HG03469 (cell line): ENCODE measurements around the gene ACAP3.

ENCODE experiments used
- ATAC-seq: cut with Tn5 transposase; IDR thresholded peaks from one replicate; pipeline ENCODE4 v1.9.1; 2021; ENCODE audit warnings: mild to moderate bottlenecking, moderate library complexity, moderate number of reproducible peaks; ENCODE audit not compliant: unreplicated experiment

Gene ACAP3

GRCh38 chr1:1304331-1305299 lies 3.1 kb downstream of the ACAP3 start:
- ATAC-seq = no peak

- no peak for ATAC-seq
These were observed 4.0 kb downstream of the ACAP3 start for GRCh38 chr1:1303736-1304135.

- no peak for ATAC-seq
These were observed 4.7 kb downstream of the ACAP3 start for GRCh38 chr1:1302951-1303509.

GRCh38 chr1:1302006-1302430 lies 5.7 kb downstream of the ACAP3 start:
- ATAC-seq = no peak

GRCh38 chr1:1300352-1300739 lies 7.4 kb downstream of the ACAP3 start:
- no peak for ATAC-seq

GRCh38 chr1:1299686-1300351 lies 7.9 kb downstream of the ACAP3 start:
- ATAC-seq = no peak

DNA sequence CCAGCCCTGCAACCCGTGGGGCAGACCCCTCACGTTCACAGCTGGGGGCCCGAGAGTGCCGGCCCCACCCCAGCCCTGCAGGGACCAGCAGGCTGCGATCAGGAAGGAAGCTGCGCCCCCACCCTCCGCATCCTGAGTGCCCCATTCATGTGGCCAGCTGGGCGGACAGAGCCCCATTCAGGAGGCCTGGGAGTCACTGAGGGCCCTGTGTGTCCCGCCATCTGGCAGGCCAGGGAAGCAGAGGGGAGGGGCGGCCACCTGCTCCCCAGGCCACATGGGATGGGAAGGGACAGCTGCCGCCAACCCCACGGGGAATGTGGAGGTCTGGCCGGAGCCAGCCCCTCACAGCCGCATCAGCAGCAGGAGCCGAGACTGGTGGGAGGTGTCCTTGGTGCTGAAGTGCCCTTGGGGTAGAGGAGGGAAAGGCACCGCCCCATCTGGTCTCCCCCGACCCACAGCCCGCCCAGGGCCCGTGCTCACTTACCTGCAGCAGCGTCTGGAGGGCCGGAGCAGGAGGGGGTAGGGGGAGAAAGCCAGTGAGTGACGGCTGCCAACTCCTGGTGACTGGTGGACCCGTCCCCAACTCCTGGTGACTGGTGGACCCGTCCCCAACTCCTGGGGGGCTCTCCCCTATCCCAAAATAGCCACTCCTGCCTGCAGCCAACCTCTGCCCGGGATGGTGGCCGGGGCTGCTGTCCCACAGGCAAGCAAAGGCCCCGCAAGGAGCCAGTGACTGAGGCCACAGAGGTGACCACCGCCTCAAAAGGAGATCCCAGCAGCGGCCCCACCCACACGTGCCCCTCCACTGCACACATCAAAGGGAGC lies 8.7 kb downstream of the ACAP3 start:
- no peak for ATAC-seq

GRCh38 chr1:1297802-1298424 lies 9.8 kb downstream of the ACAP3 start:
- no peak for ATAC-seq

DNA sequence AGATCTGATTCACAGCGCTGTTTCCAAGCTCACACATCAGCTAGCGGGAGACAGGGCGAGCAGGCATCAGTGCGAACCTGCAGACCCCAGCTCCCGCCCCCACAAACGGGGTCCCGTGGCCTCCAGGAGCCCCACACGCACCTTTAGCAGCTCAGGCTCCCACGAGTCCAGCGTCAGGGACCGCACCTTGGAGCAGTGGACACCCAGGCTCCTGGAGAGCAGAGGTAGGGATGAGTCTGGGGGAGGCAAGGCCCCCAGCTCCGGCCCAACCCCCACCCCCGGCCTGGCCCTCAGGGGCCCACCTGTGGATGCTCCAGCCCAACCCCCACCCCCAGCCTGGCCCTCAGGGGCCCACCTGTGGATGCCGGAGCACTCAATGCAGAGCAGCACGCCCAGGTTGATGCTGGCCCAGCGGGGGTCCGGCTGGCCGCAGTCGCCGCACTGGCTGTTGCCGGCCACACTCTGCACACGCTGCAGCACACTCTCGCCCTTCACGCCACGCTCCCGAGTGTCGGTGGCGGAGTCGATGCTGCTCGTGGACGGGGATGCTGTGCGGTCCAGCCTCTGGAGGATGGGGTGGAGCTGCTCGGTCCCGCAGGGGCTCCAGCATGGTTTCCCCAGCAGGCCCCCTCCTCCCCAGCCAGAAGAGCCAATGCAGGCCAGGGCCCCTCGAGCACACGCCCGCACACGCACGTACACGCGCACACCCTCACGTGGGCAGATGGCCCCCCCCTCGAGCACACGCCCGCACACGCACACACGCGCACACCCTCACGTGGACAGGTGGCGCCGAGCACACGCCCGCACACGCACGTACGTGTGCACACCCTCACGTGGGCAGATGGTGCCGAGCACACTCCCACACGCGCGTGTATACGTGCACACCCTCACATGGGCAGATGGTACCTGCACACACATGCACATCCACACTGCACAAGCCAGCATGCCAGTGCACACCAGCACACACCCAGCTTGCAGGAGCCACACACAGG lies 11.4 kb downstream of the ACAP3 start:
- no peak for ATAC-seq

GRCh38 chr1:1295154-1295923 lies 12.4 kb downstream of the ACAP3 start:
- ATAC-seq = no peak

DNA sequence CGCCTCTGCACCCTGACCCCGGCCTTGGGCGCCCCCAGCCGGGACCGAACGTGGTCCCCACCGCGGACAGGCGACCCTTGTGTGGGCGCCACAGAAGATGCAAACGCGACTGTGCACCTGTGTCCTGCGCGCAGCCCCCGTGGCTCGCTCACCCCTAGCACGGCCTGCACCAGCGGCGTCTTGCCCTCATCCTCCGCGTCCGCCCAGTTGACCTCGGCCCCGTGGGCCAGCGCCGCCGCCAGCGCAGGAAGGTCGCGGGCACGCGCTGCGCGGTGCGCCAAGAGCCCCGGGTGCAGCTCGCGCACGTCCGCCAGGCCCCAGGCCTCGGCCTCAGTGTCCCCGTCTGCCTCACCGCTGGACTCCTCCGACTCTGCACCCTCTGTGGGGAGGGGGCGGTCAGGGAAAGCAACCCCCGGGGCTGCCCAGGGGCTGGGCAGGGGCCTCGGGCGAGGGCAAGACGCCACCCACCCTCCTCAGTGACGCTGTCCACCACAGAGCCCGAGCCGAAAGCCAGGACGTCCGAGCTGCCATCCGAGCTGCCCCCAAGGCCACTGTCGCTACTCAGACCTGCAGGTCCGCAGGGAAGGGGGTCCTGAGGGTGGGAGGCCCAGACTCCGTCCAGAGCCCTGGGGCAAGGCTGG lies 13.4 kb downstream of the ACAP3 start:
- ATAC-seq = no peak

GRCh38 chr1:1293263-1294249 lies 14.2 kb downstream of the ACAP3 start:
- no peak for ATAC-seq

- no peak for ATAC-seq
These were observed 14.9 kb downstream of the ACAP3 start for GRCh38 chr1:1292851-1293250.

DNA sequence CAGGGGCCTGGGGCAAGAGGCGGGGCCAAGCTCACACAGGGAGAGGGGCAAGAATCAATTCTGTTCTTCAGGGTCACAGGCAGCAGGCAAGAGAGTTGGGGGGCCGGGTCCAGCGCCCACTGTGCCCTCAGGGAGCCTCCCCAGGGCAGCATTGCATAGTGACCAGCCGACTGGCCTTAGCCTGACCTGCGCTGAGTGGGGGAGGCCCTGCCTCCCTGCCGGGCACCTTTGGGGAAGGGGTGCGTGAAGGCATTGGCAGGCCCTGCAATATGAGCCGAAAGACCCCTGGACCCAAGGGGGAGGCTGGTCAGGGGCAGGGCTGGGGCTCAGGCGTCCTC lies 15.3 kb downstream of the ACAP3 start:
- ATAC-seq = no peak

GRCh38 chr1:1291548-1292441 lies 15.9 kb downstream of the ACAP3 start:
- ATAC-seq = no peak

DNA sequence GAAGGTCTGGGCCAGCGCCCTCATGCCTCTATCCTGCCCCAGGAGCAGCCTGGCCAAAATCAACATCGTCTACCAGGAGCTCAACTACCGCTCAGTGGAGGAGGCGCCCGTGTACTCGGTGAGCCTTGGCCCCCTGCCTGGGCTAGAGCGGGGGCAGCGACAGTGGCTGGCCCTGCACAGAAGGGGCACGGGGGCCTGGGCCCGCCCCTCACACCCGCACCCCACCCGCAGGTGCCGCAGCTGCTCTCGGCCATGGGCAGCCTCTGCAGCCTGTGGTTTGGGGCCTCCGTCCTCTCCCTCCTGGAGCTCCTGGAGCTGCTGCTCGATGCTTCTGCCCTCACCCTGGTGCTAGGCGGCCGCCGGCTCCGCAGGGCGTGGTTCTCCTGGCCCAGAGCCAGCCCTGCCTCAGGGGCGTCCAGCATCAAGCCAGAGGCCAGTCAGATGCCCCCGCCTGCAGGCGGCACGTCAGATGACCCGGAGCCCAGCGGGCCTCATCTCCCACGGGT lies 16.7 kb downstream of the ACAP3 start:
- no peak for ATAC-seq
